Measurements from ENCODE around the gene RREB1. TPM values are rescaled to one million over a fixed set of nuclear protein-coding genes. Genes with fewer than 3 reads are reported as not detected.

The RREB1 gene
- total RNA-seq, 1 donor from 2014 or later, result 57.2 TPM

DNA sequence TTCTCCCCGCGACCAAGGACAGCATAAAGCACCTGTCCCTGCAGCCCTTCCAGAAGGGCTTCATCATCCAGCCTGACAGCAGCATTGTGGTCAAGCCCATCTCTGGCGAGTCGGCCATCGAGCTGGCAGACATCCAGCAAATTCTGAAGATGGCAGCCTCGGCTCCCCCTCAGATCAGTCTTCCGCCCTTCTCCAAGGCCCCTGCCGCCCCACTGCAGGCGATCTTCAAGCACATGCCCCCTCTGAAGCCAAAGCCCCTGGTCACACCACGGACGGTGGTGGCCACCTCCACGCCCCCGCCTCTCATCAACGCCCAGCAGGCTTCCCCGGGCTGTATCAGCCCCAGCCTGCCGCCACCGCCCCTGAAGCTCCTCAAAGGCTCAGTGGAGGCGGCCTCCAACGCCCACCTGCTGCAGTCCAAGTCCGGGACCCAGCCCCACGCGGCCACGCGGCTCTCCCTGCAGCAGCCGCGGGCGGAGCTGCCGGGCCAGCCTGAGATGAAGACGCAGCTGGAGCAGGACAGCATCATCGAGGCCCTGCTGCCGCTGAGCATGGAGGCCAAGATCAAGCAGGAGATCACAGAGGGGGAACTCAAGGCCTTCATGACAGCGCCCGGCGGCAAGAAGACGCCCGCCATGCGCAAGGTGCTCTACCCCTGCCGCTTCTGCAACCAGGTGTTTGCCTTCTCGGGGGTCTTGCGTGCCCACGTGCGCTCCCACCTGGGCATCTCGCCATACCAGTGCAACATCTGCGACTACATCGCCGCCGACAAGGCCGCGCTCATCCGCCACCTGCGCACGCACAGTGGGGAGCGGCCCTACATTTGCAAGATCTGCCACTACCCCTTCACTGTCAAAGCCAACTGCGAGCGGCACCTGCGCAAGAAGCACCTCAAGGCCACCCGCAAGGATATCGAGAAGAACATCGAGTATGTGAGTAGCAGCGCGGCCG lies 121.9 kb downstream of the RREB1 start:
- Histone ChIP-seq H3K4me3 (no peak overlapping the region), H3K27ac (no peak overlapping the region), H3K4me1 (no peaks in the 10 kb centered on the region), H3K36me3 (peaks cover 0 to 80% of the 10 kb centered on the region in 2 donors), H3K27me3 (no peaks in the 10 kb centered on the region), H3K9me3 (no peaks in the 10 kb centered on the region)
- TF ChIP-seq POLR2AphosphoS5 (IDR thresholded peaks at IDR 0.05; ENCODE audit: insufficient read depth in 1 of 2, low read depth in 1 of 2) (peak in 1 of 2 donors; percentile 16), POLR2A (IDR thresholded peaks at IDR 0.05) (no peak)
- TF ChIP-seq, protein P1, sequence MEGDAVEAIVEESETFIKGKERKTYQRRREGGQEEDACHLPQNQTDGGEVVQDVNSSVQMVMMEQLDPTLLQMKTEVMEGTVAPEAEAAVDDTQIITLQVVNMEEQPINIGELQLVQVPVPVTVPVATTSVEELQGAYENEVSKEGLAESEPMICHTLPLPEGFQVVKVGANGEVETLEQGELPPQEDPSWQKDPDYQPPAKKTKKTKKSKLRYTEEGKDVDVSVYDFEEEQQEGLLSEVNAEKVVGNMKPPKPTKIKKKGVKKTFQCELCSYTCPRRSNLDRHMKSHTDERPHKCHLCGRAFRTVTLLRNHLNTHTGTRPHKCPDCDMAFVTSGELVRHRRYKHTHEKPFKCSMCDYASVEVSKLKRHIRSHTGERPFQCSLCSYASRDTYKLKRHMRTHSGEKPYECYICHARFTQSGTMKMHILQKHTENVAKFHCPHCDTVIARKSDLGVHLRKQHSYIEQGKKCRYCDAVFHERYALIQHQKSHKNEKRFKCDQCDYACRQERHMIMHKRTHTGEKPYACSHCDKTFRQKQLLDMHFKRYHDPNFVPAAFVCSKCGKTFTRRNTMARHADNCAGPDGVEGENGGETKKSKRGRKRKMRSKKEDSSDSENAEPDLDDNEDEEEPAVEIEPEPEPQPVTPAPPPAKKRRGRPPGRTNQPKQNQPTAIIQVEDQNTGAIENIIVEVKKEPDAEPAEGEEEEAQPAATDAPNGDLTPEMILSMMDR (IDR thresholded peaks at IDR 0.05), result no peak
- no peak for DNase-seq (ENCODE audit: extremely low spot score in 2 of 2)
- intact Hi-C loops (cut with DNase I), result loop anchor here (1.0 to 10.0 kb wide), 2 partner anchors 505 to 546 kb away; no protein-coding TSS in a partner anchor

DNA sequence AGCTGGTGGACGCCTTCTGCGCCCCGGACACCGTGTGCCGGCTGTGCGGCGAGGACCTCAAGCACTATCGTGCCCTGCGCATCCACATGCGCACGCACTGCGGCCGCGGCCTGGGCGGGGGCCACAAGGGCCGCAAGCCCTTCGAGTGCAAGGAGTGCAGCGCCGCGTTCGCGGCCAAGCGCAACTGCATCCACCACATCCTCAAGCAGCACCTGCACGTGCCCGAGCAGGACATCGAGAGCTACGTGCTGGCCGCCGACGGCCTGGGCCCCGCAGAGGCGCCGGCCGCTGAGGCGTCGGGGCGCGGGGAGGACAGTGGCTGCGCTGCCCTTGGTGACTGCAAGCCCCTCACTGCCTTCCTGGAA lies 122.5 kb downstream of the RREB1 start:
- Histone ChIP-seq H3K36me3 (peaks cover 0 to 76% of the 10 kb centered on the region in 2 donors), H3K27me3 (no peaks in the 10 kb centered on the region), H3K4me3 (no peak overlapping the region), H3K4me1 (no peaks in the 10 kb centered on the region), H3K27ac (no peak overlapping the region), H3K9me3 (no peaks in the 10 kb centered on the region)
- no peak for DNase-seq (ENCODE audit: extremely low spot score in 2 of 2)
- intact Hi-C loops (cut with DNase I), result loop anchor here (10.0 kb wide), 1 partner anchor 506 kb away; no protein-coding TSS in a partner anchor
- TF ChIP-seq, protein P1 (IDR thresholded peaks at IDR 0.05), result no peak
- TF ChIP-seq POLR2A (IDR thresholded peaks at IDR 0.05) (no peak), POLR2AphosphoS5 (IDR thresholded peaks at IDR 0.05; ENCODE audit: insufficient read depth in 1 of 2, low read depth in 1 of 2) (no peak)

DNA sequence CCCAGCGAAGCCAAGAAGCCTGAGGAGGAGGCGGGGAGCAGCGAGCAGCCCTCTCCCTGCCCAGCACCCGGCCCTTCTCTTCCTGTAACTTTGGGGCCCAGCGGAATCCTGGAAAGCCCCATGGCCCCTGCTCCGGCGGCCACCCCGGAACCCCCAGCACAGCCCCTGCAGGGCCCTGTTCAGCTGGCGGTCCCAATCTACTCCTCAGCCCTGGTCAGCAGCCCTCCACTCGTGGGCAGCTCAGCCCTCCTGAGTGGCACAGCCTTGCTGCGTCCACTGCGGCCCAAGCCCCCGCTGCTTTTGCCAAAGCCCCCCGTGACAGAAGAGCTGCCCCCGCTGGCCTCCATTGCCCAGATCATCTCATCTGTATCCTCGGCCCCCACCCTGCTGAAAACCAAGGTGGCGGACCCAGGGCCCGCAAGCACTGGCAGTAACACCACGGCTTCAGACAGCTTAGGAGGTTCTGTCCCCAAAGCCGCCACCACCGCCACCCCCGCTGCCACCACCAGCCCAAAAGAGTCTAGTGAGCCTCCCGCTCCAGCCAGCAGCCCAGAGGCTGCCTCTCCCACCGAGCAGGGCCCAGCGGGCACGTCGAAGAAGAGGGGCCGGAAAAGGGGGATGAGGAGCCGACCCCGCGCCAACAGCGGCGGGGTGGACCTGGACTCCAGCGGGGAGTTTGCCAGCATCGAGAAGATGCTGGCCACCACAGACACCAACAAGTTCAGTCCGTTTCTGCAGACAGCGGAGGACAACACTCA lies 123.4 kb downstream of the RREB1 start:
- no peak overlapping the region for H3K4me3 ChIP-seq
- no peak for TF ChIP-seq POLR2AphosphoS5 (IDR thresholded peaks at IDR 0.05; ENCODE audit: insufficient read depth in 1 of 2, low read depth in 1 of 2)
- TF ChIP-seq, protein P1 (IDR thresholded peaks at IDR 0.05), result no peak
- TF ChIP-seq POLR2A (IDR thresholded peaks at IDR 0.05), result no peak
- intact Hi-C loops (cut with DNase I), result loop anchor here (10.0 kb wide), 1 partner anchor 506 kb away; no protein-coding TSS in a partner anchor
- DNase-seq (ENCODE audit: extremely low spot score in 2 of 2), result no peak
- H3K36me3 ChIP-seq, result peaks cover 0 to 70% of the 10 kb centered on the region in 2 donors
- H3K27ac ChIP-seq, result no peak overlapping the region
- H3K9me3 ChIP-seq, result no peaks in the 10 kb centered on the region
- H3K4me1 ChIP-seq, result peaks cover 4% of the 10 kb centered on the region
- no peaks in the 10 kb centered on the region for H3K27me3 ChIP-seq

DNA sequence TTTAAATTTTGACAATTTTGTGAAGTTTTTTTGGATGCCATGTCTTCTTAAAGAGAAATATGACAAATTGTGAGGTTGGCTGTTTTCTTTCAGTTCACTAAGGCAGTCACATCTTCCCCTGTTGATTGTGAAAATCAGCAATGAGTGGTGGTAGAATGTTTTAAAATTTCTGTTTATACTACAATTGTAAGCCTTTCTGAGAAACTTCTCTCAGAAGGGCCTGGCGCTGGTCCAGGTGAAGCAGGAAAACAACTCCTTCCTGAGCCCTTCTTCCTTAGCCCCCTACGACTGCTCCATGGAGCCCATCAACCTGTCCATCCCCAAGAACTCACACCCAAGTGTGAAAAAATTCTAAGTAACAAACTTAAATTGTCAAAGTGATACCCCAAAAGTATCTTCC lies 124.6 kb downstream of the RREB1 start:
- no peaks in the 10 kb centered on the region for H3K9me3 ChIP-seq
- no peak overlapping the region for H3K27ac ChIP-seq
- TF ChIP-seq POLR2AphosphoS5 (IDR thresholded peaks at IDR 0.05; ENCODE audit: insufficient read depth in 1 of 2, low read depth in 1 of 2) (no peak), POLR2A (IDR thresholded peaks at IDR 0.05) (no peak)
- TF ChIP-seq, protein P1 (IDR thresholded peaks at IDR 0.05), result no peak
- H3K4me1 ChIP-seq, result peaks cover 14% of the 10 kb centered on the region
- DNase-seq (ENCODE audit: extremely low spot score in 2 of 2), result no peak
- H3K27me3 ChIP-seq, result no peaks in the 10 kb centered on the region
- H3K4me3 ChIP-seq, result no peak overlapping the region
- intact Hi-C loops (cut with DNase I), result loop anchor here (10.0 kb wide), 1 partner anchor 508 kb away; no protein-coding TSS in a partner anchor
- peaks cover 0 to 58% of the 10 kb centered on the region in 2 donors for H3K36me3 ChIP-seq

All from vagina (tissue), 2 donors.